H1 (cell line): ENCODE data around the gene INPP5A. TPM values are rescaled to one million over a fixed set of nuclear protein-coding genes. Genes with fewer than 3 reads are reported as not detected.

Experiments
- EGR1 ChIP-seq: IDR thresholded peaks from 2 replicates; pipeline ENCODE4 v1.6.1; 2011; ENCODE audit warnings: low read depth, low read length, borderline replicate concordance
- GABPA ChIP-seq: IDR thresholded peaks from 2 replicates; pipeline ENCODE4 v1.6.1; 2011; ENCODE audit warnings: mild to moderate bottlenecking, low read length, moderate library complexity, borderline replicate concordance; ENCODE audit not compliant: insufficient read depth
- JUN ChIP-seq: IDR thresholded peaks from 2 replicates; pipeline ENCODE4 v1.6.1; 2011; ENCODE audit warnings: low read depth, mild to moderate bottlenecking, improper control_type of control experiment, low read length
- RBBP5 ChIP-seq: IDR thresholded peaks from 2 replicates; pipeline ENCODE4 v1.7.1; 2012; ENCODE audit warnings: low read depth, mild to moderate bottlenecking, inconsistent platforms, low read length, moderate library complexity, borderline replicate concordance
- RNF2 ChIP-seq: fragments of 200-900, 300-1000 bp; sonication (generic); IDR thresholded peaks from 2 replicates; pipeline ENCODE4 v1.7.1; 2016; ENCODE audit warnings: borderline replicate concordance, low read depth, mild to moderate bottlenecking, antibody characterized with exemption, low read length; ENCODE audit not compliant: poor library complexity, severe bottlenecking; ENCODE audit errors: missing control alignments
- SAP30 ChIP-seq: fragments of 300-600 bp; sonication (generic); IDR thresholded peaks from 2 replicates; pipeline ENCODE4 v1.7.1; 2012; ENCODE audit warnings: low read length, moderate library complexity, mild to moderate bottlenecking, inconsistent platforms; ENCODE audit not compliant: insufficient read depth, insufficient replicate concordance
- SIN3A ChIP-seq, 2 experiments: IDR thresholded peaks in 1 of 2; conservative IDR thresholded peaks in 1 of 2; 2 replicates each; pipeline ENCODE4 v1.6.1; 2011 to 2012; ENCODE audit warnings: low read length in 2 of 2, improper control_type of control experiment in 1 of 2, low read depth in 1 of 2, mild to moderate bottlenecking in 1 of 2
- SIRT6 ChIP-seq: IDR thresholded peaks from one replicate; pipeline ENCODE4 v1.7.1; 2012; ENCODE audit warnings: low read length, inconsistent platforms
- SIX5 ChIP-seq: IDR thresholded peaks from 2 replicates; pipeline ENCODE4 v1.6.1; 2011; ENCODE audit warnings: mild to moderate bottlenecking, low read depth, low read length
- SRF ChIP-seq: IDR thresholded peaks from 2 replicates; pipeline ENCODE4 v1.6.1; 2011; ENCODE audit warnings: mild to moderate bottlenecking, low read depth, low read length, moderate library complexity
- TAF1 ChIP-seq: IDR thresholded peaks from 2 replicates; pipeline ENCODE4 v1.6.1; 2011; ENCODE audit warnings: mild to moderate bottlenecking, low read depth, low read length
- TBP ChIP-seq: IDR thresholded peaks from 2 replicates; pipeline ENCODE4 v1.6.1; 2011; ENCODE audit warnings: low read depth, low read length, improper control_type of control experiment
- TEAD4 ChIP-seq: IDR thresholded peaks from 2 replicates; pipeline ENCODE4 v1.6.1; 2012; ENCODE audit warnings: low read depth, low read length, inconsistent platforms, mixed read lengths
- ZNF274 ChIP-seq: IDR thresholded peaks from 2 replicates; pipeline ENCODE4 v1.7.0; 2012; ENCODE audit warnings: low read length, borderline replicate concordance; ENCODE audit errors: extremely low read depth
- polyA plus RNA-seq, 7 experiments: library from polyadenylated mRNA; depleted of rRNA in 3 of 7; stranded (reverse) in 5 of 7; unstranded in 2 of 7; fragments of >200 nt in 5 of 7; fragments of 200-250 nt in 2 of 7; gene quantifications; 1 replicate in 5 of 7; 2 replicates in 1 of 7; 4 replicates in 1 of 7; pipeline versions ENCODE4 v1.2.1 to v1.2.3, GENCODE V29; 2011 to 2013; ENCODE audit warnings: missing spikeins in 2 of 7, mixed read lengths in 2 of 7
- total RNA-seq: library from RNA; stranded (reverse); fragmentation: NEBNext Ultra II Directional; extraction: Animal tissue kit (Norgen Biotek cat#: 25700); gene quantifications from 2 replicates; pipeline ENCODE4 v1.2.1, GENCODE V29; 2021
- TF ChIP-seq, protein P1 (sequence below): IDR thresholded peaks from 2 replicates; pipeline ENCODE4 v1.6.1; 2011; ENCODE audit warnings: low read length, improper control_type of control experiment
- TF ChIP-seq, protein P2 (sequence below), 3 experiments: IDR thresholded peaks; 1 replicate in 2 of 3; 2 replicates in 1 of 3; pipeline versions ENCODE4 v1.5.1 to v1.6.1; 2011; ENCODE audit warnings: low read length in 3 of 3, mild to moderate bottlenecking in 3 of 3, inconsistent platforms in 2 of 3, low read depth in 1 of 3, moderate library complexity in 1 of 3; ENCODE audit not compliant: insufficient read depth in 1 of 3; ENCODE audit errors: control extremely low read depth in 1 of 3
- TF ChIP-seq, protein P3 (sequence below): IDR thresholded peaks from 2 replicates; pipeline ENCODE4 v1.6.1; 2012; ENCODE audit warnings: low read length, inconsistent platforms

INPP5A gene
- total and polyA plus RNA-seq, 2 of the 8 experiments (the other 6 are each of a cell fraction or from before 2014, with no cell fraction given), result 19.7 to 27.5 TPM

DNA sequence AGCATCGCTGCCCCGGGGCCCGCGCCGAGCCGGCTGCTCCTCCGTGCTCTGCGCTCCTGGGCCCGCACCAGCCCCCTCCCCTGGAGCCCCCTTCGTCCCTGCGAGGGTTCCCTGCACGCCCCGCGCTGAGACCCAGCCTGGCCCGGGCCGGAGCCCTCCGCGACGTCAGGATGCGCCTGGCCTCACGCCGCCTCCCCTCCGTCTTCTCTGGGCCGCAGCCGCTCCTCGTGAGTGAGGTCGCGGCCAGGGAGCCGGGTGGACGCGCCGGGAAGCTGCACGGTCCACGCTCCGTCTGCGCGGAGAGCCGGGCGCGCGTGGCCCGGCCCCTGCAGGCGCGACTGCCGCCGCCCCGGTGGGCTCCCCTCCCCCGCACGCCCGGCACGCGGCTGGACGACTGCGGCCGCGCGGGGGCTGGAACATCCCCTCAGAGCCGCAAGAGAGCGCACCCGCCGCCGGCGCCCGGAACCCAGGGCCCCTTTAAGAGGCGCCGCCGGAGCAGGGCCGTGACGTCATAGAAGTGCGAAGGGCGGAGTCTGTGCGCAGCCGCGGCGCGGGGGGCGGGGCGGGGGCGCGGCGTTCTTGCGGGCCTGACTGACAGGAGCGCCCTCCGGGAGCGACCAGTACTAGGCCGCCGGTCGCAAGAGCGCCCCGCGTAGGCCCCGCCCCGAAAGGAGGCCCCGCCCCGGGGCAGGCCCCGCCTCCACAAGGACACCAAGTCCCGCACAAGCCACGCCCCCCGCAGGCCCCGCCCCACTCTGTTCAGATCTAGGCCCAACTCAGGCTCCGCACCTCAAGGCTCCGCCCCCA, 507 bp upstream of the INPP5A start (continued):
- TF ChIP-seq SRF (peak; percentile 18; the same call in 1 of the 2 replicates), ZNF274 (no peak), TEAD4 (no peak), SAP30 (no peak), SIX5 (no peak), TAF1 (peak; percentile 35; the same call in 1 of the 2 replicates), RBBP5 (peak; percentile 84; the same call in 1 of the 2 replicates), JUN (0 out of 2 replicates have a peak, but pooled peaks have one; percentile 6), GABPA (no peak), TBP (peak; percentile 45; the same call in 1 of the 2 replicates), SIN3A (conservative IDR thresholded peaks at IDR 0.05 in 1 of 2, IDR thresholded peaks at IDR 0.05 in 1 of 2; ENCODE audit: low read depth in 1 of 2, low read length in 2 of 2) (0 out of 4 replicates have a peak, but pooled peaks of 1 of the 2 experiments have one; percentile 18), SIRT6 (no peak), EGR1 (peak; percentile 66; the same call in 1 of the 2 replicates), RNF2 (peak; percentile 20)
- TF ChIP-seq, protein P1, sequence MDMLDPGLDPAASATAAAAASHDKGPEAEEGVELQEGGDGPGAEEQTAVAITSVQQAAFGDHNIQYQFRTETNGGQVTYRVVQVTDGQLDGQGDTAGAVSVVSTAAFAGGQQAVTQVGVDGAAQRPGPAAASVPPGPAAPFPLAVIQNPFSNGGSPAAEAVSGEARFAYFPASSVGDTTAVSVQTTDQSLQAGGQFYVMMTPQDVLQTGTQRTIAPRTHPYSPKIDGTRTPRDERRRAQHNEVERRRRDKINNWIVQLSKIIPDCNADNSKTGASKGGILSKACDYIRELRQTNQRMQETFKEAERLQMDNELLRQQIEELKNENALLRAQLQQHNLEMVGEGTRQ, result no peak
- TF ChIP-seq, protein P2, sequence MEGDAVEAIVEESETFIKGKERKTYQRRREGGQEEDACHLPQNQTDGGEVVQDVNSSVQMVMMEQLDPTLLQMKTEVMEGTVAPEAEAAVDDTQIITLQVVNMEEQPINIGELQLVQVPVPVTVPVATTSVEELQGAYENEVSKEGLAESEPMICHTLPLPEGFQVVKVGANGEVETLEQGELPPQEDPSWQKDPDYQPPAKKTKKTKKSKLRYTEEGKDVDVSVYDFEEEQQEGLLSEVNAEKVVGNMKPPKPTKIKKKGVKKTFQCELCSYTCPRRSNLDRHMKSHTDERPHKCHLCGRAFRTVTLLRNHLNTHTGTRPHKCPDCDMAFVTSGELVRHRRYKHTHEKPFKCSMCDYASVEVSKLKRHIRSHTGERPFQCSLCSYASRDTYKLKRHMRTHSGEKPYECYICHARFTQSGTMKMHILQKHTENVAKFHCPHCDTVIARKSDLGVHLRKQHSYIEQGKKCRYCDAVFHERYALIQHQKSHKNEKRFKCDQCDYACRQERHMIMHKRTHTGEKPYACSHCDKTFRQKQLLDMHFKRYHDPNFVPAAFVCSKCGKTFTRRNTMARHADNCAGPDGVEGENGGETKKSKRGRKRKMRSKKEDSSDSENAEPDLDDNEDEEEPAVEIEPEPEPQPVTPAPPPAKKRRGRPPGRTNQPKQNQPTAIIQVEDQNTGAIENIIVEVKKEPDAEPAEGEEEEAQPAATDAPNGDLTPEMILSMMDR (IDR thresholded peaks at IDR 0.05; ENCODE audit: control extremely low read depth in 1 of 3, insufficient read depth in 1 of 3, low read depth in 1 of 3, low read length in 3 of 3), result peak in 2 of 3 experiments; percentile 21 to 33; a peak in 3 of 4 replicates
- TF ChIP-seq, protein P3, sequence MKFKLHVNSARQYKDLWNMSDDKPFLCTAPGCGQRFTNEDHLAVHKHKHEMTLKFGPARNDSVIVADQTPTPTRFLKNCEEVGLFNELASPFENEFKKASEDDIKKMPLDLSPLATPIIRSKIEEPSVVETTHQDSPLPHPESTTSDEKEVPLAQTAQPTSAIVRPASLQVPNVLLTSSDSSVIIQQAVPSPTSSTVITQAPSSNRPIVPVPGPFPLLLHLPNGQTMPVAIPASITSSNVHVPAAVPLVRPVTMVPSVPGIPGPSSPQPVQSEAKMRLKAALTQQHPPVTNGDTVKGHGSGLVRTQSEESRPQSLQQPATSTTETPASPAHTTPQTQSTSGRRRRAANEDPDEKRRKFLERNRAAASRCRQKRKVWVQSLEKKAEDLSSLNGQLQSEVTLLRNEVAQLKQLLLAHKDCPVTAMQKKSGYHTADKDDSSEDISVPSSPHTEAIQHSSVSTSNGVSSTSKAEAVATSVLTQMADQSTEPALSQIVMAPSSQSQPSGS, result no peak
